ENCODE data around the gene TSC2. TPM values are rescaled to one million over a fixed set of nuclear protein-coding genes. Genes with fewer than 3 reads are reported as not detected.
A peak's percentile ranks its signal among the peaks of the same experiment; 100 is the strongest.

TSC2 gene
- total RNA-seq, 1 donor from 2014 or later: 49.6 TPM

GRCh38 chr16:2135770-2136490, 88.1 kb downstream of the TSC2 start, which contains the start of gene PKD1:
PKD1 (minus strand) TSS chr16:2135898; CDS start chr16:2135689, 209 bp downstream.
- DNase-seq (ENCODE audit: low read depth): peak; percentile 88

MicroRNAs within 50 kb of the gene (microRNA counts, 767-probe panel; counts per million panel counts)
- microRNA hsa-miR-1225-3p: not detected
- microRNA hsa-miR-1225-5p: not detected
- not detected for microRNA hsa-miR-3180
- microRNA hsa-miR-4516: not detected

Small RNA genes within 50 kb of the gene (microRNA-seq; reads per million reads assigned to microRNA genes)
- gene MIR1225: not detected
- not detected for gene MIR3180-5
- not detected for gene MIR4516
- not detected for gene MIR6511B1

Other genes starting within 250 kb of the TSC2 start
- gene HAGH, start 221.2 kb upstream of the TSC2 start, total RNA-seq: 178 and 182 TPM in 2 replicates
- 48.6 and 53.2 TPM in 2 replicates for gene FAHD1, start 220.8 kb upstream of the TSC2 start, total RNA-seq
- not detected in 2 replicates for gene MEIOB, start 175.8 kb upstream of the TSC2 start, total RNA-seq
- gene HS3ST6, start 129.6 kb upstream of the TSC2 start, total RNA-seq: not detected in 2 replicates
- 23.2 and 26.8 TPM in 2 replicates for gene MSRB1, start 104.8 kb upstream of the TSC2 start, total RNA-seq
- gene RPL3L, start 93.3 kb upstream of the TSC2 start, total RNA-seq: 4.0 and 5.8 TPM in 2 replicates
- gene NDUFB10, start 88.4 kb upstream of the TSC2 start, total RNA-seq: 206 and 226 TPM in 2 replicates
- gene RPS2, start 83.2 kb upstream of the TSC2 start, total RNA-seq: 1,943 and 2,126 TPM in 2 replicates
- 0.24 TPM in 1 of 2 replicates, not detected in the other for gene RNF151, start 81.1 kb upstream of the TSC2 start, total RNA-seq
- 46.8 and 66.4 TPM in 2 replicates for gene TBL3, start 75.9 kb upstream of the TSC2 start, total RNA-seq
- 1.1 and 3.1 TPM in 2 replicates for gene NOXO1, start 66.5 kb upstream of the TSC2 start, total RNA-seq
- 19.9 and 22.6 TPM in 2 replicates for gene GFER, start 63.8 kb upstream of the TSC2 start, total RNA-seq
- 0.51 and 2.7 TPM in 2 replicates for gene SYNGR3, start 58.0 kb upstream of the TSC2 start, total RNA-seq
- gene ZNF598, start 38.2 kb upstream of the TSC2 start, total RNA-seq: 33.5 and 50.3 TPM in 2 replicates
- 0.29 and 0.83 TPM in 2 replicates for gene NPW, start 28.2 kb upstream of the TSC2 start, total RNA-seq
- 38.1 and 52.7 TPM in 2 replicates for gene NHERF2, start 21.1 kb upstream of the TSC2 start, total RNA-seq
- gene NTHL1, start 151 bp upstream of the TSC2 start, total RNA-seq: 17.3 and 25.7 TPM in 2 replicates
- gene PKD1, start 87.9 kb downstream of the TSC2 start, total RNA-seq: 180 and 198 TPM in 2 replicates
- gene RAB26, start 100.6 kb downstream of the TSC2 start, total RNA-seq: 0.91 and 1.9 TPM in 2 replicates
- 95.8 and 120 TPM in 2 replicates for gene TRAF7, start 107.8 kb downstream of the TSC2 start, total RNA-seq
- gene CASKIN1, start 148.6 kb downstream of the TSC2 start, total RNA-seq: 1.0 and 1.4 TPM in 2 replicates
- gene MLST8, start 157.5 kb downstream of the TSC2 start, total RNA-seq: 30.3 and 46.9 TPM in 2 replicates
- 4.3 and 7.2 TPM in 2 replicates for gene BRICD5, start 162.9 kb downstream of the TSC2 start, total RNA-seq
- 47.8 and 49.0 TPM in 2 replicates for gene PGP, start 166.9 kb downstream of the TSC2 start, total RNA-seq
- 33.6 and 35.3 TPM in 2 replicates for gene E4F1, start 175.6 kb downstream of the TSC2 start, total RNA-seq
- 2.2 and 2.4 TPM in 2 replicates for gene DNASE1L2, start 188.5 kb downstream of the TSC2 start, total RNA-seq
- 39.6 and 46.4 TPM in 2 replicates for gene ECI1, start 203.6 kb downstream of the TSC2 start, total RNA-seq
- 109 and 136 TPM in 2 replicates for gene RNPS1, start 220.1 kb downstream of the TSC2 start, total RNA-seq

Data from myocyte (in vitro differentiated cells).